Endodermal cell (in vitro differentiated cells): ENCODE results near the gene CEND1. TPM values are rescaled to one million over a fixed set of nuclear protein-coding genes. Genes with fewer than 3 reads are reported as not detected.

Source experiments
- DNase-seq: peaks from one replicate; pipeline ENCODE4 v3.0.0-alpha.2; 2017
- H3K27ac ChIP-seq: 2 replicates; pipeline ENCODE4 v1.5.1; 2013; ENCODE audit warnings: mild to moderate bottlenecking, low read depth, low read length, moderate library complexity
- H3K27me3 ChIP-seq: 2 replicates; pipeline ENCODE4 v1.6.1; 2013; ENCODE audit warnings: mild to moderate bottlenecking, low read length, moderate library complexity; ENCODE audit not compliant: insufficient read depth, control insufficient read depth, poor library complexity, severe bottlenecking
- H3K36me3 ChIP-seq: 2 replicates; pipeline ENCODE4 v1.7.0; 2013; ENCODE audit warnings: mild to moderate bottlenecking, low read length, moderate library complexity; ENCODE audit not compliant: control insufficient read depth, insufficient read depth
- H3K4me1 ChIP-seq: one replicate; pipeline ENCODE4 v1.7.0; 2013; ENCODE audit warnings: low read length; ENCODE audit not compliant: control insufficient read depth, insufficient read depth
- H3K4me3 ChIP-seq: 2 replicates; pipeline ENCODE4 v1.5.1; 2013; ENCODE audit warnings: mild to moderate bottlenecking, low read length, moderate library complexity
- H3K9ac ChIP-seq: 2 replicates; pipeline ENCODE4 v1.6.1; 2013; ENCODE audit warnings: mild to moderate bottlenecking, low read length, moderate library complexity; ENCODE audit not compliant: poor library complexity, severe bottlenecking; ENCODE audit errors: extremely low read depth
- H3K9me3 ChIP-seq: 2 replicates; pipeline ENCODE4 v1.6.1; 2013; ENCODE audit warnings: mild to moderate bottlenecking, low read length, moderate library complexity; ENCODE audit not compliant: control insufficient read depth
- H3K27ac Mint-ChIP-seq: 2 replicates; pipeline ENCODE4 v1.8.0; 2020; ENCODE audit warnings: mixed read lengths
- H3K27me3 Mint-ChIP-seq: 2 replicates; pipeline ENCODE4 v1.8.0; 2021; ENCODE audit warnings: mild to moderate bottlenecking, mixed read lengths; ENCODE audit not compliant: insufficient read depth
- H3K36me3 Mint-ChIP-seq: 2 replicates; pipeline ENCODE4 v1.8.0; 2020; ENCODE audit warnings: low read depth, mixed read lengths
- H3K4me1 Mint-ChIP-seq: 2 replicates; pipeline ENCODE4 v1.8.0; 2020; ENCODE audit warnings: mixed read lengths
- H3K4me3 Mint-ChIP-seq: 2 replicates; pipeline ENCODE4 v1.8.0; 2020; ENCODE audit warnings: mild to moderate bottlenecking, moderate library complexity, mixed read lengths
- H3K9me3 Mint-ChIP-seq: 2 replicates; pipeline ENCODE4 v1.8.0; 2020; ENCODE audit warnings: mild to moderate bottlenecking, mixed read lengths
- WGBS, 2 experiments: methylation state at CpG; one replicate each; pipeline versions ENCODE4 v1.1.5 to v1.1.7; 2013; ENCODE audit warnings: missing lambda C conversion rate in 2 of 2, mixed read lengths in 1 of 2; ENCODE audit not compliant: insufficient coverage in 1 of 2, insufficient read length in 1 of 2; 5-methylcytosine and 5-hydroxymethylcytosine counted together
- total RNA-seq, 2 donors: library from RNA; stranded (reverse); fragmentation: NEBNext Ultra II Directional in 1 of 2; extraction: Animal tissue kit (Norgen Biotek cat#: 25700) in 1 of 2; gene quantifications; 2 replicates in 1 of 2; 3 replicates in 1 of 2; pipeline ENCODE4 v1.2.1, GENCODE V29; 2021
- TF ChIP-seq, protein P1 (sequence below): fragments of 200-600 bp; sonication (generic); conservative IDR thresholded peaks from 2 replicates; pipeline ENCODE4 v1.5.0; 2021; ENCODE audit warnings: antibody characterized with exemption, mild to moderate bottlenecking

Gene CEND1
- total RNA-seq, 2 donors from 2014 or later, result not detected

DNA sequence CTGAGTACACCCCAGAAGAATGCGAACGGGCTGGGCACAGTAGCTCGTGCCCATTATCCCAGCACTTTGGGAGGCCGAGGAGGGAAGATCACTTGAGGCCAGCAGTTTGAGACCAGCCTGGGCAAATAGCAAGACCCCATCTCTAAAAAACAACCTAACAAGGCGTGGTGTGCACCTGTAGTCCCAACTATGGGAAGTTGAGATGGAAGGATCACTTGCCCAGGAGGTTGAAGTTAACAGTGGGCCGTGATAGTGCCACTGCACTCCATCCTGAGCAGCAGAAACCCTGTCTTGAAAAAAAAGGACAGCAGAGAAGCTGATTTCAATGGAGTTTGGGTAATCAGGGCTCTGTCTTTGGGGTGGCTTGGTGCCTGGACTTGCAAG, 23.2 kb upstream of the CEND1 start:
- TF ChIP-seq, protein P1, sequence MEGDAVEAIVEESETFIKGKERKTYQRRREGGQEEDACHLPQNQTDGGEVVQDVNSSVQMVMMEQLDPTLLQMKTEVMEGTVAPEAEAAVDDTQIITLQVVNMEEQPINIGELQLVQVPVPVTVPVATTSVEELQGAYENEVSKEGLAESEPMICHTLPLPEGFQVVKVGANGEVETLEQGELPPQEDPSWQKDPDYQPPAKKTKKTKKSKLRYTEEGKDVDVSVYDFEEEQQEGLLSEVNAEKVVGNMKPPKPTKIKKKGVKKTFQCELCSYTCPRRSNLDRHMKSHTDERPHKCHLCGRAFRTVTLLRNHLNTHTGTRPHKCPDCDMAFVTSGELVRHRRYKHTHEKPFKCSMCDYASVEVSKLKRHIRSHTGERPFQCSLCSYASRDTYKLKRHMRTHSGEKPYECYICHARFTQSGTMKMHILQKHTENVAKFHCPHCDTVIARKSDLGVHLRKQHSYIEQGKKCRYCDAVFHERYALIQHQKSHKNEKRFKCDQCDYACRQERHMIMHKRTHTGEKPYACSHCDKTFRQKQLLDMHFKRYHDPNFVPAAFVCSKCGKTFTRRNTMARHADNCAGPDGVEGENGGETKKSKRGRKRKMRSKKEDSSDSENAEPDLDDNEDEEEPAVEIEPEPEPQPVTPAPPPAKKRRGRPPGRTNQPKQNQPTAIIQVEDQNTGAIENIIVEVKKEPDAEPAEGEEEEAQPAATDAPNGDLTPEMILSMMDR, result no peak
- Histone ChIP-seq H3K4me3 (no peak overlapping the region), H3K27ac (no peak overlapping the region), H3K4me1 (no peaks in the 10 kb centered on the region), H3K27me3 (no peaks in the 10 kb centered on the region), H3K9ac (no peak overlapping the region), H3K9me3 (no peaks in the 10 kb centered on the region), H3K36me3 (peaks cover 31% of the 10 kb centered on the region)
- peaks cover 31% of the 10 kb centered on the region for H3K36me3 Mint-ChIP-seq
- 94 to 99% methylated on average over 4 to 6 of the region's 6 CpGs for whole genome bisulfite sequencing, 2 experiments
- no peaks in the 10 kb centered on the region for H3K27me3 Mint-ChIP-seq
- no peaks in the 10 kb centered on the region for H3K9me3 Mint-ChIP-seq
- peaks cover 17% of the 10 kb centered on the region for H3K4me1 Mint-ChIP-seq
- H3K27ac Mint-ChIP-seq, result peak overlapping the region; percentile 58
- H3K4me3 Mint-ChIP-seq, result no peak overlapping the region
- no peak for DNase-seq

DNA sequence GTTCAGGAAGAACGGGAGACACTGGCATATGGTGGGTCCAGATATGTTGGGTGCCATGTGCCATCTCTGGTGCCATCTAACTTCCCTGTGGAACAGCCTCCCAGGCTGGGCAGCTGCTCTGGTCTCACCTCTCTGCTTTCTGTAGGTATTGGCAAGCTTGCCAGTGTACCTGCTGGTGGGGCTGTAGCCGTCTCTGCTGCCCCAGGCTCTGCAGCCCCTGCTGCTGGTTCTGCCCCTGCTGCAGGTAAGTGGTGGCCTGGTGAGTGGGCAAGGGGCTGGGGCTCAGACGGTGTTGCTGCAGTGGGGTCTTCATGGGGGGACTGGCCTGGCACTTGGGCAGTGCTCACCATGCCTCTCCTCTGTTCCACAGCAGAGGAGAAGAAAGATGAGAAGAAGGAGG, 22.5 kb upstream of the CEND1 start:
- Mint-ChIP-seq H3K4me1 (peaks cover 17% of the 10 kb centered on the region), H3K27me3 (no peaks in the 10 kb centered on the region), H3K4me3 (peak overlapping the region; percentile 85), H3K9me3 (no peaks in the 10 kb centered on the region), H3K36me3 (peaks cover 31% of the 10 kb centered on the region), H3K27ac (peak overlapping the region; percentile 58)
- Histone ChIP-seq H3K9ac (no peak overlapping the region), H3K27me3 (no peaks in the 10 kb centered on the region), H3K9me3 (no peaks in the 10 kb centered on the region), H3K27ac (no peak overlapping the region), H3K4me1 (no peaks in the 10 kb centered on the region), H3K4me3 (no peak overlapping the region), H3K36me3 (peaks cover 31% of the 10 kb centered on the region)
- TF ChIP-seq, protein P1, result no peak
- no peak for DNase-seq
- WGBS, 2 experiments, result 97 to 100% methylated on average over 1 to 3 of the region's 3 CpGs

DNA sequence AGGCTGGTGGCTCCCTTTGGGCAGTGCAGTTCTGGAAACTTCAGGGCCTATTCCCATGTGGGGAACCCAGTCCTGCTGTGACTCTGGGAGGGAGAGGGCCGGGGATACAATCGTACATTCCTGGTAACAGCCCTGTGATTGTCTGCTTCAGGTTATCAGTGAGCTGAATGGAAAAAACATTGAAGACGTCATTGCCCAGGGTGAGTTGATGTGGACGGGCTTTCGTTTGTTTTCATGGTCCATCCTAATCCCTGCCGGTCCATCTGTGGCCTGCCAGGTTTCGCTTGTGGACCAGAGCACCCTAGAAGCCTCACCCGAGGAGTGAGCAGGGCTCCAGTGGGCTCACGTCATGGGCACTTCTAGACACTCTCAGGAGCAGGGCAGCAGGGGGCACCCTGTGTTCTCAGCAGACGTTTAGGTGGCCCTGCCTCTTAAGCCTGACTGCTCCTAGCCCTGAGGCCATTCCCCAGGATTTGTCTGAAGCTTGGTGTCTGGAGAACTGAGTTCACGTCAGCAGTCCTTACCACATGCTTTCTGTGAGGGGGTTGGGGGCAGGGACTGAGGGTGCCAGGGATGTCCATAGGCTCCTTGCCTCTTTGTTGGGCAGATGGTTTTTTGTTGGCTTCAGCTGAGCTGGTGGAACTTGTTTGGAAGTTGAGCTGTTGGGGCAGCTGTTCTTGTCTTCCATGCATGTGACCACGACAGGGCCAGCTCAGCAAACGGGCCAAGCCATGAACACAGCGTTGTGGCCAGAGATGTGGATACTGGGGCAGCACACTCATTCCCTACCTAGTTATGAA, 21.8 kb upstream of the CEND1 start:
- peak overlapping the region; percentile 89 for H3K27ac Mint-ChIP-seq
- H3K9me3 Mint-ChIP-seq, result no peaks in the 10 kb centered on the region
- H3K27me3 Mint-ChIP-seq, result no peaks in the 10 kb centered on the region
- H3K36me3 Mint-ChIP-seq, result peaks cover 31% of the 10 kb centered on the region
- Histone ChIP-seq H3K27me3 (no peaks in the 10 kb centered on the region), H3K4me1 (no peaks in the 10 kb centered on the region), H3K4me3 (peak overlapping the region; percentile 89), H3K9ac (peak overlapping the region; percentile 94), H3K36me3 (peaks cover 31% of the 10 kb centered on the region), H3K27ac (no peak overlapping the region), H3K9me3 (no peaks in the 10 kb centered on the region)
- WGBS, 2 experiments, result 92 to 94% methylated on average over 14 of the region's 14 CpGs
- TF ChIP-seq, protein P1, result no peak
- H3K4me3 Mint-ChIP-seq, result peak overlapping the region; percentile 85
- H3K4me1 Mint-ChIP-seq, result peaks cover 17% of the 10 kb centered on the region
- no peak for DNase-seq
